Activated CD4-positive, alpha-beta T cell treated with anti-CD3 and anti-CD28 coated beads, Interleukin-2, amount 50 U/mL, for 24 hours (primary cell): ENCODE results near the gene LIG3.
A peak's percentile ranks its signal among the peaks of the same experiment; 100 is the strongest.
"Not testable (repeated sequence)": the region's sequence is repeated elsewhere in the genome, so short reads cannot be mapped to it uniquely, and the experiment has no call there.

Source experiments
- DNase-seq, 2 donors: peaks; one replicate each; pipeline ENCODE4 v3.0.0-alpha.2; 2020; ENCODE audit warnings: low read depth in 1 of 2, low spot score in 1 of 2

Gene LIG3

DNA sequence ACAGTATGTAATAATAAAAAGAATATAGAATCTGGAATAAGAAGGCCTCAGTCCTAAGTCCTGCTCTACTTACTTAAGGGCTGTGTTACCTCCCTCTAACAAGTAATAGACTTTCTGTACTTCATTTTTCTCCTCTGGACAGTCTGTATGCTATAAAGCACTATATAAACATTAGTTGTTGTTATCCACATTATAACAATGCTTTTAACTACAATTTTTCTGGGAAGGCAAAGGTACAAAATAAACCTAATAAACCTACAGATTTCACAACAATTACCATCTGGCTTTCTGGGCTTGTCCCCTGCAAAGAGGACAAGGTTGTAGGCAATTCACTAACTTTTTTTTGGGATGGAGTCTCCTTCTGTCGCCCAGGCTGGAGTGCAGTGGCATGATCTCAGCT lies 50.5 kb downstream of the LIG3 start:
- DNase-seq: no peak

DNA sequence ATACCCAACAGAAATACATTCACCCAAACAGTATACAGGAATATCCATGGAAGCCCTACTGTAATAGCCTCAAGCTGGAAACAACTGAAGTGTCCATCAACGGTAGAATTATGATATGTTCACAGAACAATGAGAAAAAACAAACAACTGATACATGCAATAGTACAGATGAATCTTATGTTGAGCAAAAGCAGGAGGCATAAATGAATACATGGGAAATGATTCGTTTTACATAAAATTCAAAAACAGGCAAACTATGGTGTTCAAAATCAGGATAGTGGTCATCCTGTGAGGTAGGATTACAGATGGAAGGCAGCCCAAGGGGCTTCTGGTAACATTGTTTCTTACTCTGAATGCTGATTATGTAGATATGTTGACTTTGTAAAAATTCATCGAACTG lies 58.1 kb downstream of the LIG3 start:
- DNase-seq: no peak

DNA sequence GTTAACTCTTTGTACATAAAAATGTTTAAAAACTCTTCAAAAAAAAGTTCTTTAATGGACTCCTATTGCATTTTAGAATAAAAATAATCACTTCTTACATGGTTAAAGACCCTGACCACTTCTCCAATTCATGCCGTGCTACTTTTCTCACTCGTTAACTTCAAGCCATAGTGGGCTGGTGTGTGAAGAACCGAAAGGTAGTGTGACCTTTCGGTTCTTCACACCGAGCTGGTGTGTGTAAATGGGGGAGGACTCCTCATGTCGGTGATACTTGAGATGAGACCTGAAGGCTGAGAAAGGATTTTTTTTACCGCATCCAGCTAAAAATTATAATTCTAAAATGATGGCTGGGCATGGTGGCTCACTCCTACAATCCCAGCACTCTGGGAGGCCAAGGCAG lies 61.1 kb downstream of the LIG3 start:
- DNase-seq: no peak

DNA sequence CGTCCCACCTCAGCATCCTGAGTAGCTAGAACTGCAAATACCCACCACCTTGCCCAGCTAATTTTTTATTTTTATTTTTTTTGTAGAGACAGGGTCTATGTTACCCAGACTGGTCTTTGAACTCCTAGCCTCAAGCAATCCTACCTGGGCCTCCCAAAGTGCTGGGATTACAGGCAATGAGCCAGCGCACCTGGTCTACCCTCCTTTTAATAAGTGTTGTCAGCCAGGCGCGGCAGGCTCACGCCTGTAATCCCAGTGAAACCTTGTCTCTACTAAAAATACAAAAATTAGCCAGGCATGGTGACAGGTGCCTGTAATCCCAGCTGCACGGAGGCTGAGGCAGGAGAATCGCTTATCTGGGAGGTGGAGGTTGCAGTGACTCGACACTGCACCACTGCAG lies 63.9 kb downstream of the LIG3 start:
- no peak for DNase-seq

DNA sequence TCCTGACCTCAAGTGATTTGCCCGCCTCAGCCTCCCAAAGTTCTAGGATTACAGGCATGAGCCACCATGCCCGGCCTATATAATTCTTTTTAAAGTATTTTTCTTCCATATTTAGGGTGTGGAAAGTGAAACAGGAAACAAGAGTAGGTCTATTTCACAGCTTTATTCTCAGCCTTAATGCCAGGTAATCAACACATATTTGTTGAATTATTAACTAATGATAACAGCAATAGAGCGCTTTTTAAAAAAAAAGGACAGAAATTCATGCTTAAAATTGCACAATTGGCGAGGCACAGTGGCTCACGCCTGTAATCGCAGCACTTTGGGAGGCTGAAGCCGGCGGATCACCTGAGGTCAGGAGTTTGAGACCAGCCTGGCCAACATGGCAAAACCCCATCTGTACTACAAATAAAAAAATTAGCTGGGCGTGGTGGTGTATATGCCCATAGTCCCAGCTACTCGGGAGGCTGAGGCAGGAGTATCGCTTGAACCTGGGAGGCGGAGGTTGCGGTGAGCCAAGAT lies 65.2 kb downstream of the LIG3 start:
- DNase-seq: not testable (repeated sequence)

DNA sequence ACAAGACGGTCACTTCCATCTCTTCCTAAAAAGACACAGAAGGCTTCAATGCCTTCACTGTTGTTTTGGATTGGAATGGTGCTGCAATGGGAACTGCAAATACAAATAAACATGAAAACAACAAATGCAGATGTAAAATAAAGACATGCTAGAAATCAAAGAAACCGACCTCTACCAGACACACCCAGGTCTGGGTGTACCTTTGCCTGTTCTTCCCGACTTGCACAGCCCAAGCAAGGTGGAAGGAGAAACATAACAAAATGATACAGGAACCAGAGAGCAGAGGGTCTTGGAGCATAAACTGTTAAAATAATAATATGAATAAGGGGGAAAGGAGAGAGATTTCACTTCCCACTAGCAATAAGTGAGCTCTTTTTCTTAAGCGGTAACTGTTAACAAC lies 65.9 kb downstream of the LIG3 start:
- DNase-seq: no peak

DNA sequence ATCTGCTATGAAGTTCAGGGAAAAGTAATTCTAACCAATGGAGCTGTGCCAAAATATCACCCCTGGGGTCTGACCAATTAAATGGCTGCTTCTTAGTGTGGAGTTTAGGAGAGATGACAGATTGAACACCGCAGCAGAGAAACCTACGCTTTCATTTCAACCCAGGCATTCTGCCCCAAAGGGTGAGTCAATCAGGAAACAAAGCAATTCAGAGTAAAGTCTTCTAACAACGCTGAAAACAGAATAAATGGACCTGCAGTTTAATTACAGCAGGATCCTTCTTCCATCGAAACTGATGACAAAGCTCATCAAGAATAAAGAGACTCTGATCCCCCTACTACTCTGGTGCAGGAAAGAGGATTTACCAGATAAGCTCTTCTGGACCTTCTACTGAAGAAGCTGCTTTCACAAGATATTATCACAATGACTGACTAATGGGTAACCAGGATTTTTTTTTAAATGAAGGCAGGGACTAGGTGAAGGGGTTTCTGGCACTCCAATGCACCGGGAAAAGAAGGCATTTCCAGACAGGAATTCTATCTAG lies 66.5 kb downstream of the LIG3 start:
- peak in 1 of 2 donors; percentile 77 for DNase-seq

DNA sequence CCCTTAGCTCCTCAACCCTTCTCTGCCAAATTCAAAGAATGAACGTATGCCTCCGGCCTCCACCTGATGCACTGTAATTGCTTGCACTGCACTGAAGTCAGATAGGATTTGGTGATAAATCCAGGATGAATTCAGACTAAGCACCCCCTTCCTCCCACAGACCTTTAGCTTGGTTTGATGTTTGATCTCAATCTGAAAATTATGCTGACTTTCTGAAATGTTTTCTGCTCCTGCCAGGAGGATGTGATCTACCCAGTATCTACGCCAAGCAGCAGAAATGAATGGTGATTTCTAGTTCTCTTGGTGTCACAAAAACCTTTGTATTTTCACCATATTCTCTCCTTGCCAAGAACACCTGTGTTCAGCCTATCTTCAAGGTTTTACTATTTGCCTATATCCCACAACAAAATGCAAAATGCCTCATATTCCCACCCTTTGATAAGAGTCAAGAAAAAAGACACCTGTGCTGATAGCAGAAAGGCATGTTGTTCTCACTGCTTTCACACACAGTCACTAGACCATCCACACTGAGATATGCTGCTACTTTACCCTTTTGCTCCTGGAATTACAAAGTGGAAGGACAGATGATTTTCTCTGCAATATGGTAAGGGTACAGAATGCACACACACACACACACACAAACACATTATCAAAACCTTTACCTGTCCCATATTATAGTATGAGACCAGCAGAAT lies 68.5 kb downstream of the LIG3 start:
- no peak for DNase-seq

DNA sequence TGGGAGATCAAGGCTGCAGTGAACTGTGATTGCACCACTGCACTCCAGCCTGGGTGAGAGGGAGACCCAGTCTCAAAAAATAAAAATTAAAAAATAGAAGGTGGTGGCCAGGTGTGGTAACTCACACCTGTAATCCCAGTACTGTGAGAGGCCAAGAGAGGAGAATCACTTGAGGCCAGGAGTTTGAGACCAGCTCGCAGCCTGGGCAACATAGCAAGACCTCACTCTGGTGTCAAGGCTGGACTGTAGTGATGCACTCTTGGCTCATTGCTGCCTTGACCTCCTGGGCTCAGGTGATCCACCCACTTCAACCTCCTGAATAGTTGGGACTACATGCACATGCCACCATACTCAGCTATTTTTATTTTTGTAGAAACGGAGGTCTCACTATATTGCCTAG lies 69.9 kb downstream of the LIG3 start:
- no peak for DNase-seq

DNA sequence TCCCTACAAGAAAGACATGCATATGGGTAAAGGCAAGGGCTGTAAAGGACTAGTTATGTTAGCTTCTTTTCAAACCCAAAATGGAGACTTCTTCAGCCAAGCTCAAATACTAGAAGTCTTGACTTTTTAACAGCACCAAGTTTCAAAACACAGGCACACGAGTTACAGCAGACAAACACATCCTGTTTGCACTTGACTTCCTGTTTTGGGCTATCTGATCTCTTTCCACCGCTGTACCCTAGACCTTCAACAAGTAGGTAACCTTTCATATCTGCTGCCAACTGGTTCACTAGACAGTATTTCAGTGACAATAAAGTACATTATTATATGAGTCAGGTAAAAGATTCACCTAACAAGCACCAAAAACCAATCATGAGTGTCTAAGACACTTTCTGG lies 70.9 kb downstream of the LIG3 start:
- peak in 1 of 2 donors; percentile 20 for DNase-seq

DNA sequence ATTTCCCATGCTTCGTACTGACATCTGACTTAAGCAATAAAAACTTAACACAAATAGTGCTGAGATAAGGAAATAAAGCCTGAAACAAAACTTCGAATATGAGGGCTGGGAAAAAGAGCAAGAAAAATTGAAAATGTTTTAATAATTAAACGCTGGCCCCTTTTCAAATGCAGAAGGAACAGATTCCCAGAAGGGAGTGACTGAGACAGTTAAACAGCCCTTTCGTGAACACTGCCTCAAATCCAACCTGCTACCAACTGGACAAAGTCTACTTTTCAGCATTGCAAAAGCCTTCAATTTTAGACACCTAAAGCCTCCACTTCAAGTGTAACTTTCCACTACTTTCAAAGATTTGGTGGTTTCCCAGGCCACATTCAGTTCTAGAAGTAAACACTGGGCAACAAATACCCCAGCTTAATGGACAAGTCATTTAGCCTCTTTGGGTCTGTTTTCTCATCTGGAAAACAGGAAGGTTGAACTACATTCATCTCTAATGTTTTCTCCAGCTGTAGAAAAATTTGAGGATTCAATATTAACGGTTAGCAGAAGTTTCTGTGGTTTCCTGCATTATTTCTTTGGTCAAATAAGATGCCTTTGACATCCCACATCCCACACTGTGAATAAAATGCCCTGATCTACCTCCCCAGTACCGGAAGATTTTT lies 71.4 kb downstream of the LIG3 start:
- no peak for DNase-seq

DNA sequence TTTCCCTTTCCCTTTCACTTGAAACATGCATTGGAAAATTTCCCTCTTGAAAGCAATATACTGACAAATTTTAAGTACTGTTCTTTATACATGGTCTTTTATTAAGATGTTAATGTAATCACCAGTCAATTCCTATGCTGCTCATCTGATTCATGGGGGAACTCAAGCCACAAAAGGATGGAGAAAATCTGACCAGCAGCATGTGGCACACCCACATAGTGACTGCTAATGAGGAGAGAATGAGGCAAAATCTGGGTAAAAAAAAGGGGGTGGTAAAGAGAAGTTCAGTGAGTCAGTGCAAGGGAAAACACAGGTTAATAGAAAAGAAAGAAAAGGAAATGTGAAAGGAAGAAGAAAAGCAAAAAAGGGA lies 71.9 kb downstream of the LIG3 start:
- DNase-seq: no peak

DNA sequence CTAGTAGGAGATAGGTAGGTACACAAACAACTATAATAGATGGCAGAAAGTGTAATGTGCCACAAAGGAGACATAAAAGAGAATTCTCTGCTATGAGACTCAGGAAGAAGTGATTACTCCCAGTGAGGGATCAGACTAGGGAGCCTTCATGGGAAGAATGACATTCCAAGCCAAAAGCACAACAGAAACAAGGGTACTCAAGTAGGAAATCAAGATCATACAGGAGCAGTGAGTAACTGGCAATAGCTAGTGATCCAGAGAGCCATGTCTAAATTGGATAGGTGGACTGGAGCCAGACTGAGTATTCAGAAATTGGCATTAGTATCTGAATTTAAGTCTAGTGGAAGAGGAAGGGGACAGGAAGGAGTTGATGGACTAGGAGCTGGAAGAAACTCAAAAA lies 72.5 kb downstream of the LIG3 start:
- DNase-seq: no peak

DNA sequence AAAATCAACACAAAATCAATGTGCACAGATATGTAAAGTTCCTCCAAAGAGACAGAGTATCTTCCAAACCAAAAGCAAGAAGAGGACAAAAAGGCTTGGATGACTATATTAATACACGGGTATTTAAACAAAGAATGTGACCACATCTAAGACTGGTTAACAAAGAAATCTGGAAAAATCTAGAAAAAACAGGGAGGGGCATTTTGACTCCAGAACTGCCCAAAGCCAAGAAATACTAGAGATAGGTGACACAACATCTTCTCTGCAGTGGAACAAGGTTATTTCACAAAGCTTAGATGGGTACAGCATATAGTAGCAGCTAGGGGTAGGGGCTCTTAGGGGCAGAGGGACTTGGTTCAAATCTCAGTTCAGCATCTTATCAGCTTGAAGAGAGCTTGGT lies 72.9 kb downstream of the LIG3 start:
- no peak for DNase-seq

DNA sequence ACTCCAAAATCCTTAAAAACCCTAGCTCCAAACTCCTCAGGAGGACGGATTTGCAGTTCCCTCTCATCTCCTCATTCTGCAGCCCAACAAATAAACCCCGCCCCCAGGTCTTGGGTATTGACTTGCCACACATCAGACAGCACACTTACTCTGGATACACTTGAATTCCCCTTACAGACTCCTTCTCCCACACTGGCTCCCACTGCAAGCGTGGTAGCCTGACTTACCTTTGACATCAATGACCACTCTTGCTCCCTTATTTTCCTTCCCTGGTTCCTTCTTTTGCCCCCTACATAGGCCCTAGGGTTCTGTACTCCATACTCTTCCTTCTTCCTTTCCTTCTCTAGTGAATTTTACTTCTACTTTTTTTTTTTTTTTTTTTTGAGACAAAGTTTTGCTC lies 75.7 kb downstream of the LIG3 start:
- no peak for DNase-seq

DNA sequence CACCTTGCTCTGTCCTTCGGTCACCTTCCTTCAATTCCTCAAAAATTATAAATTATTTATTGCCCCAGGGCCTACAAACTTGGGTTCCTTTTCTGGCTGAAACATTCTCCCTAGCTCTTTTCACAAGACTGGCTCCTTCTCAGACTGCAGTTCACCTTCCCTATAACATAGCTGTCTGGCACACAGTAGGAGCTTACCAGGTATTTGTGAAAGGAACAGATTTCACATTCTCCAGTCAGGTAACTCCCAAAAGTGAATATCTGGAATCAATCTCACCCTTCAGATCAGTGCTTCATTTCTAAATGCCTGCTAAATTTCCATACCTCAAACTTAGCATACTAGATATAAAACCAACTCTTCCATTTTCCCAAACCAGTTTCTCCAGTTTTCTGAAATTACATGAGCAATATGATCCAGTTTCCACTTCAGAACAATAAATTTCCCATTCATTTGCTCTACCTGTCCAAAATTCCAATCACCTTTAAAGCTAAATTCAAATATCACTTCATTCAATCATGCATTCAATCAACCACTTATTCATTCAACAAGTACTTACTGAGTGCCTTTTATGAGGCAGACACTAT lies 77.1 kb downstream of the LIG3 start:
- no peak for DNase-seq
